ENCODE measurements around the gene WNK1.

WNK1 gene

GRCh38 chr12:863285-863684, 110.9 kb downstream of the WNK1 start:
- no peak for DNase-seq (ENCODE audit: low spot score)

DNA sequence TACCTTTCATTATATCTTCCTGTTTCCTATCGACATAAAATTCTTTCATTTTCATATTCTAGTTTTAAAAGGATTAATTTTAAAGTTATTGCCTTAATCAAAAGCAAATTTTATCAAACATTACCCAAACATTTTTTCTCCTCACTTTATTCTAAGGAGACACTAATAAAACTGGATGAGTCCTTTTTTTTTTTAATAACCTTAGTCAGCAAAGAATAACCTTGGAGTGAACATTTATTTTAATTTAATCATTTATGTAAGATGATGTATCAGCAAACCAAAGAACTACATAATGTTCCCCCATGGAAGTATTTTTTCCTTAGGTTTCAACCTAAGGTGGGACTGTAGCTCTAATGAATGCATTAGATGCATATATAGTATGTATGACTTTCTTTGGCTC, 113.2 kb downstream of the WNK1 start:
- no peak for DNase-seq (ENCODE audit: low spot score)

GRCh38 chr12:867905-868304, 115.5 kb downstream of the WNK1 start:
- no peak for DNase-seq (ENCODE audit: low spot score)

GRCh38 chr12:868722-869121, 116.3 kb downstream of the WNK1 start:
- DNase-seq (ENCODE audit: low spot score) = no peak

DNA sequence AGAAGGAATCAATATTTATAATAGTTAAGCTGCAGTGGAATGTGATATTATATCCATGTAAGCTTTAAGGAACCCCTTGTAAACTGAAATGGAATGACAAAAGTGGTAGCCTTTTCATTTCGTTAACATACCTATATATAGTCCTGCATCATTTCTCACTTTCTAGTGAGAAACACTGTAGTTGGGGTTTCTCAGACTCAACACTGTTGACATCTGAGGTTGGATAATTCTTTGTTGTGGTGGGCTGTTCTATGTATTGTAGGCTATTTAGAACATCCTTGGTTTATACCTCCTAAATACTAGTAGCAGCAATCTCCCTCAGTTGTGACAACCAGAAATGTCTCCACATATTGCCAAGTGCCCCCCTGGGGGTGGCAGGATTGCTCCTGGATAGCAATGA, 118.0 kb downstream of the WNK1 start:
- DNase-seq (ENCODE audit: low spot score) = no peak

DNA sequence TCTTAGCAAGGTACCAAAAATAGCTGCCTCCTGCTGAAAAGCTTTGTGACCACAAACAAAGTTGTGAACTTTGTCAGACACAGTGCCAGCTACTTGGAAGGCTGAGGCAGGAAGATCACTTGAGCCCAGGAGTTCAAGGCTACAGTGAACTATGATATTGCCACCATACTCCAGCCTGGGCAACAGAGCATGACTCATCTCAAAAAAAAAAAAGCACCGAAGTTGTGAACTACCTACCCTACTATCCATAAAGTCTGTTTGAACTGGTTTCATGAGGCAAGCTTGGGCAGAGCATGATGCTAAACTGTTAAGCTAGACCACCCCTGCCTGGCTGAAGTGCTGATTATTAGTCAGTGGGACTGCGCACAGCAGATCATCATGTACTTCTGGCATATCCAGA, 121.6 kb downstream of the WNK1 start:
- DNase-seq (ENCODE audit: low spot score) = no peak

GRCh38 chr12:879641-880040, 127.3 kb downstream of the WNK1 start:
- DNase-seq (ENCODE audit: low spot score) = no peak

DNA sequence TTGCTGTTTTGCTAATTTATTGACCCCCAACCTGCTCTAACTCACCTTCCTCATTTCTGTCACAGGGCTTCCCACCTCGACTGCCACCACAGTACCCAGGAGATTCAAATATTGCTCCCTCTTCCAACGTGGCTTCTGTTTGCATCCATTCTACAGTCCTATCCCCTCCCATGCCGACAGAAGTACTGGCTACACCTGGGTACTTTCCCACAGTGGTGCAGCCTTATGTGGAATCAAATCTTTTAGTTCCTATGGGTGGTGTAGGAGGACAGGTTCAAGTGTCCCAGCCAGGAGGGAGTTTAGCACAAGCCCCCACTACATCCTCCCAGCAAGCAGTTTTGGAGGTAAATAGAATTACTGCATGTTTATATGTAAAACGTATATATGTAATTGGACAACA, 128.3 kb downstream of the WNK1 start:
- no peak for DNase-seq (ENCODE audit: low spot score)

DNA sequence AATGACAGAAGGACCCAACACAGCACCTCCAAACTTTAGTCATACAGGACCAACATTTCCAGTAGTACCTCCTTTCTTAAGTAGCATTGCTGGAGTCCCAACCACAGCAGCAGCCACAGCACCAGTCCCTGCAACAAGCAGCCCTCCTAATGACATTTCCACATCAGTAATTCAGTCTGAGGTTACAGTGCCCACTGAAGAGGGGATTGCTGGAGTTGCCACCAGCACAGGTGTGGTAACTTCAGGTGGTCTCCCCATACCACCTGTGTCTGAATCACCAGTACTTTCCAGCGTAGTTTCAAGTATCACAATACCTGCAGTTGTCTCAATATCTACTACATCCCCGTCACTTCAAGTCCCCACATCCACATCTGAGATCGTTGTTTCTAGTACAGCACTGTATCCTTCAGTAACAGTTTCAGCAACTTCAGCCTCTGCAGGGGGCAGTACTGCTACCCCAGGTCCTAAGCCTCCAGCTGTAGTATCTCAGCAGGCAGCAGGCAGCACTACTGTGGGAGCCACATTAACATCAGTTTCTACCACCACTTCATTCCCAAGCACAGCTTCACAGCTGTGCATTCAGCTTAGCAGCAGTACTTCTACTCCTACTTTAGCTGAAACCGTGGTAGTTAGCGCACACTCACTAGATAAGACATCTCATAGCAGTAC, 132.5 kb downstream of the WNK1 start:
- DNase-seq (ENCODE audit: low spot score) = no peak

DNA sequence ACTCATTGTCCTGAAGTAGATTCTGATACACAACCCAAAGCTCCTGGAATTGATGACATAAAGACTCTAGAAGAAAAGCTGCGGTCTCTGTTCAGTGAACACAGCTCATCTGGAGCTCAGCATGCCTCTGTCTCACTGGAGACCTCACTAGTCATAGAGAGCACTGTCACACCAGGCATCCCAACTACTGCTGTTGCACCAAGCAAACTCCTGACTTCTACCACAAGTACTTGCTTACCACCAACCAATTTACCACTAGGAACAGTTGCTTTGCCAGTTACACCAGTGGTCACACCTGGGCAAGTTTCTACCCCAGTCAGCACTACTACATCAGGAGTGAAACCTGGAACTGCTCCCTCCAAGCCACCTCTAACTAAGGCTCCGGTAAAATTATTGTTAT, 133.3 kb downstream of the WNK1 start:
- no peak for DNase-seq (ENCODE audit: low spot score)

GRCh38 chr12:886206-886605, 133.8 kb downstream of the WNK1 start:
- DNase-seq (ENCODE audit: low spot score) = no peak

DNA sequence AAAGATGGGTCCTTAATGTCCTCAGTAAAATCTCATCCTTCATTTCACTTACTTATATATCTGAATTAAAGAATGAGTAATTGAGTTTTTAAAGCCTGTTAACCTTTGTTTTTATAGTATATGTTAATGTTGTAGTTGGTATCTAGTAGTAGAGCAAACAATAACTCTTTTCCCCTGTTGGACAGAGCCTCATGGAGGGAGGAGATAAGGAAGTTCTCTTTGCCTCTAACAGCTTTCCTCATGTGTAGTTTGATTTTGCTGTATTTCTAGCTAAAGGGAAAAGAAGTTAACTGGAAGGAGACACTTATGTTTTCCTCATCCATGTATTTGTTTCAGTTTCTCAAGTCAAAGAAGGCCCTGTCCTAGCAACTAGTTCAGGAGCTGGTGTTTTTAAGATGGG, 141.8 kb downstream of the WNK1 start:
- no peak for DNase-seq (ENCODE audit: low spot score)

- DNase-seq (ENCODE audit: low spot score) = no peak
Observed at GRCh38 chr12:896031-896430, 143.7 kb downstream of the WNK1 start.

- DNase-seq (ENCODE audit: low spot score) = no peak
Observed at GRCh38 chr12:897386-897785, 145.0 kb downstream of the WNK1 start.

GRCh38 chr12:902581-902980, 150.2 kb downstream of the WNK1 start:
- no peak for DNase-seq (ENCODE audit: low spot score)

DNA sequence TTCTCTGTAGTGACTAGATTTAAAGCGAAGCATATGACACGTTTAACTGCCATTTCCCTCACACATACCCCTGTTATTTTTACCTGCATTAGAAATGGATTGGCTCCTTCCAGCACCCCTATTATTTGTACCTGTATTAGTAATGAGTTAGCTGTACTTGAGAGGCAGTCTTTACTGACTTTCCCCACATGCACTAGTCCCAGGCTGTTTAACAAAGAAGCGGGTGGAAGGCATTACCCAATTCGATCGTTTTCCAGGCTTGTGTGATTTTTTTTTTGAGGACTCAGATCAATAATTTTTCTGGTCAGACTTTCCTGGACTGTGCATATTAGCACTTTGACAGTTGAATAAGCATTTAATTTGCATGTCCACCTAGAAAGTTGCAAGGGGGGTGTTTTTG, 150.7 kb downstream of the WNK1 start:
- DNase-seq (ENCODE audit: low spot score) = no peak

GRCh38 chr12:904010-904414, 151.6 kb downstream of the WNK1 start:
- DNase-seq (ENCODE audit: low spot score) = no peak

- DNase-seq (ENCODE audit: low spot score) = no peak
Observed at GRCh38 chr12:905261-906031, 153.1 kb downstream of the WNK1 start.

- no peak for DNase-seq (ENCODE audit: low spot score)
Observed at GRCh38 chr12:906062-906585, 153.7 kb downstream of the WNK1 start.

- no peak for DNase-seq (ENCODE audit: low spot score)
Observed at GRCh38 chr12:907413-908185, 155.2 kb downstream of the WNK1 start.

DNA sequence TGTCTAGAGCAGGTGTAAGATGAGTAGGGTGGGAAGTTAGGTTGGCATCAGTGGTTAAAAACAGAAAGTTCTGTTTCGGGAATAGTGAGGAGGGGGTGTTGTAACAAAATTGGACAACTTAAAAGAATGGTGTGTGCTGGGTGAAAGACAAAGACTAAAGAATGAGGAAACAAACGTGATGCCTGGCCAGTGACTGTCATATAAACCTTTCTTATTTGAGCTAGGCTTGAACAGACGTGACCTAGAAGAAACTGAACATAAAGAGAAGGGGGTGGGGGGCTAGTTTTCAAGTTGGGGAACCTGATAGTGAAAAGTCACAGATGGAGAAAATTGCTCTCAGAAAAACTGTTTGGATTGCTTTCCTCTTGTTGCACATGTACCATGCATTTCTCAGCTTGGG, 157.5 kb downstream of the WNK1 start:
- no peak for DNase-seq (ENCODE audit: low spot score)

DNA sequence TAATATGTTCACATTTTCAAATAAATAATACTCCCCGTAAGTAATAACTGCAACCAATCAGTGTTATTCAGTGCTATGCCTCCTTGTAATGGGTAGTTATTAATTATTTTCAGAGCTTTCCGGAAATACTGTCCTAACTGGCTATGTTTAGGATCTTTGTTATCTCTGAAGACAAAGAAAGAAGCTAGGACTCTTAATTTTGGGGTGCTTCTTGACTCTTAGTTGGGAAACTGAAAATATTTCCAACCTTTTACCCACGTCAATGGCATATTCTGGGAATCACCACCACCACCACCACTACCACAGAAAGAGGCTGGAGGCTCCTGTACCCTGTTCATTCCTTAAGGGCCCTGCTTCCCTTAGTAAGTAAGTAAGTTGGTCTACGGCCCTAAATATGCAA, 158.0 kb downstream of the WNK1 start:
- no peak for DNase-seq (ENCODE audit: low spot score)
